ENCODE results near the gene MRPL49. TPM values are rescaled to one million over a fixed set of nuclear protein-coding genes. Genes with fewer than 3 reads are reported as not detected.

Gene MRPL49
- total and polyA plus RNA-seq, 2 donors (not counting 3 experiments of a cell fraction or from before 2014, with no cell fraction given): 49.7 to 90.4 TPM

- CTCF ChIA-PET: interaction anchor here (1.4 kb wide), 1 partner anchor 56 kb away, joined by 3 read pairs; no protein-coding TSS in a partner anchor
- Histone ChIP-seq H3K9me3 (replicated peaks; ENCODE audit: control insufficient read depth, insufficient read depth, low read length) (no peaks in the 10 kb centered on the region), H2AFZ (ENCODE audit: low read depth, low read length) (no peak overlapping the region), H3K9ac (replicated peaks; ENCODE audit: extremely low read depth, insufficient read depth, low read length) (no peak overlapping the region), H3K4me1 (ENCODE audit: control insufficient read depth, extremely low read depth, insufficient read depth, low read length) (peaks cover 15% of the 10 kb centered on the region), H3K4me3 (replicated peaks in 1 of 3; ENCODE audit: insufficient read depth in 1 of 3, low read depth in 1 of 3, low read length in 3 of 3) (no peak overlapping the region), H3K36me3 (ENCODE audit: control insufficient read depth in 2 of 2, extremely low read depth in 1 of 2, insufficient read depth in 2 of 2, low read length in 2 of 2) (no peaks in the 10 kb centered on the region), H3K27ac (ENCODE audit: insufficient read depth, low read depth, low read length) (no peak overlapping the region), H3K4me2 (ENCODE audit: insufficient read depth, low read length) (no peak overlapping the region), H4K20me1 (replicated peaks; ENCODE audit: control insufficient read depth, extremely low read depth, insufficient read depth, low read length) (no peaks in the 10 kb centered on the region), H3K79me2 (ENCODE audit: control insufficient read depth, insufficient read depth, low read length) (no peaks in the 10 kb centered on the region), H3K9me1 (replicated peaks; ENCODE audit: control insufficient read depth, extremely low read depth, insufficient read depth, low read length) (no peaks in the 10 kb centered on the region), H3K27me3 (ENCODE audit: control insufficient read depth in 2 of 2, insufficient read depth in 2 of 2, low read length in 2 of 2) (no peaks in the 10 kb centered on the region)
- FAIRE-seq (no peak), DNase-seq (ENCODE audit: low read depth, low spot score) (no peak)
- intact Hi-C loops (cut with micrococcal nuclease) (no loop called here), dilution Hi-C loops (cut with MboI; ENCODE audit: extremely low pct_ligation_motif_present, low sequenced_read_pairs) (no loop called here)
- no TSS peak for BruUV-seq (replicated peaks)
- POLR2A ChIA-PET: no interaction called here
- TF ChIP-seq FOS (IDR thresholded peaks at IDR 0.05; ENCODE audit: borderline replicate concordance, insufficient read depth, low read length): no peak
- no peak for TF ChIP-seq CTCF (IDR thresholded peaks at IDR 0.05; ENCODE audit: extremely low read depth in 1 of 2, insufficient read depth in 1 of 2, low read depth in 1 of 2, low read length in 2 of 2)
- no peak for TF ChIP-seq EZH2 (IDR thresholded peaks at IDR 0.05; ENCODE audit: borderline replicate concordance, low read depth, low read length, severe bottlenecking)
- no peak for TF ChIP-seq GATA2 (IDR thresholded peaks at IDR 0.05; ENCODE audit: insufficient read depth, insufficient read length, low read depth, low read length)
- no peak for TF ChIP-seq POLR2A (IDR thresholded peaks at IDR 0.05; ENCODE audit: low read depth, low read length)
- TF ChIP-seq MYC (IDR thresholded peaks at IDR 0.05; ENCODE audit: low read depth, low read length): no peak
- TF ChIP-seq POLR2AphosphoS5 (IDR thresholded peaks at IDR 0.05; ENCODE audit: insufficient read depth, low read depth, low read length): no peak
- no peak for TF ChIP-seq JUN (IDR thresholded peaks at IDR 0.05; ENCODE audit: borderline replicate concordance, insufficient read depth, insufficient read length, low read depth)
- TF ChIP-seq, protein P1, sequence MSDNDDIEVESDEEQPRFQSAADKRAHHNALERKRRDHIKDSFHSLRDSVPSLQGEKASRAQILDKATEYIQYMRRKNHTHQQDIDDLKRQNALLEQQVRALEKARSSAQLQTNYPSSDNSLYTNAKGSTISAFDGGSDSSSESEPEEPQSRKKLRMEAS (IDR thresholded peaks at IDR 0.05; ENCODE audit: insufficient read depth, insufficient read length): no peak
These were observed 44.8 kb downstream of the MRPL49 start for GRCh38 chr11:65166893-65167292.
